ENCODE results near the gene AKAP11.

DNA sequence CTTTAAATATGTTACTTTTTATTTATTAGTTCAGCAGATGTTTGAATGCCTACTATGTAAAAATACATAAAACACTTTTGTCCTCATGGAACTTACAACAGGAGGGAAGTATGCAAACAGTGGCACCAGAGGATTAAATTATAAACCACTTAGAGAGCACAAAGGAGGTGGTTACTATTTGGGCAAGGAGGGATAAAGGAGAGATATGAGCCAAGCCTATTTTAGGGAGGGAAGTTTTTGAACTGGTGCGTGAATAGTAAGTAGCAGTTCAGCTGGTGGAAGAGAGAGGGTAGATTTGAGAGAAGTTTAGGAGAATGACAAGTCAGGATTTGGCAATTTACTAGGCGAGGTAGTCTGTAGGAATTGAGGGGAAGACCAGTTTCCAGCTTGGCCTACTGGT is 8.6 kb downstream of the AKAP11 start:
- TF ChIP-seq POLR2AphosphoS5 (IDR thresholded peaks at IDR 0.05), result no peak
- no peak for TF ChIP-seq POLR2A (IDR thresholded peaks at IDR 0.05)
- TF ChIP-seq, protein P1, sequence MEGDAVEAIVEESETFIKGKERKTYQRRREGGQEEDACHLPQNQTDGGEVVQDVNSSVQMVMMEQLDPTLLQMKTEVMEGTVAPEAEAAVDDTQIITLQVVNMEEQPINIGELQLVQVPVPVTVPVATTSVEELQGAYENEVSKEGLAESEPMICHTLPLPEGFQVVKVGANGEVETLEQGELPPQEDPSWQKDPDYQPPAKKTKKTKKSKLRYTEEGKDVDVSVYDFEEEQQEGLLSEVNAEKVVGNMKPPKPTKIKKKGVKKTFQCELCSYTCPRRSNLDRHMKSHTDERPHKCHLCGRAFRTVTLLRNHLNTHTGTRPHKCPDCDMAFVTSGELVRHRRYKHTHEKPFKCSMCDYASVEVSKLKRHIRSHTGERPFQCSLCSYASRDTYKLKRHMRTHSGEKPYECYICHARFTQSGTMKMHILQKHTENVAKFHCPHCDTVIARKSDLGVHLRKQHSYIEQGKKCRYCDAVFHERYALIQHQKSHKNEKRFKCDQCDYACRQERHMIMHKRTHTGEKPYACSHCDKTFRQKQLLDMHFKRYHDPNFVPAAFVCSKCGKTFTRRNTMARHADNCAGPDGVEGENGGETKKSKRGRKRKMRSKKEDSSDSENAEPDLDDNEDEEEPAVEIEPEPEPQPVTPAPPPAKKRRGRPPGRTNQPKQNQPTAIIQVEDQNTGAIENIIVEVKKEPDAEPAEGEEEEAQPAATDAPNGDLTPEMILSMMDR (IDR thresholded peaks at IDR 0.05), result no peak
